HG03025 (cell line): ENCODE results near the gene SNED1.

Experiments
- ATAC-seq: cut with Tn5 transposase; IDR thresholded peaks from one replicate; pipeline ENCODE4 v1.9.1; 2021; ENCODE audit warnings: mild to moderate bottlenecking, moderate library complexity; ENCODE audit not compliant: unreplicated experiment, low FRiP score

The SNED1 gene

GRCh38 chr2:241041589-241042158 lies 43.3 kb downstream of the SNED1 start:
- peak; percentile 41 for ATAC-seq

GRCh38 chr2:241043581-241043980 lies 45.2 kb downstream of the SNED1 start:
- ATAC-seq, result no peak

- no peak for ATAC-seq
Observed at GRCh38 chr2:241047253-241048010, 49.0 kb downstream of the SNED1 start.

GRCh38 chr2:241048149-241048948 lies 49.9 kb downstream of the SNED1 start:
- ATAC-seq, result no peak

GRCh38 chr2:241048949-241049343 lies 50.5 kb downstream of the SNED1 start:
- ATAC-seq, result no peak

GRCh38 chr2:241049739-241050623 lies 51.6 kb downstream of the SNED1 start:
- no peak for ATAC-seq

GRCh38 chr2:241050624-241051577 lies 52.5 kb downstream of the SNED1 start:
- ATAC-seq, result no peak

- no peak for ATAC-seq
Observed at GRCh38 chr2:241051578-241052487, 53.4 kb downstream of the SNED1 start.

GRCh38 chr2:241052677-241053360 lies 54.4 kb downstream of the SNED1 start:
- no peak for ATAC-seq

GRCh38 chr2:241053576-241054251 lies 55.3 kb downstream of the SNED1 start:
- no peak for ATAC-seq

- no peak for ATAC-seq
Observed at GRCh38 chr2:241061275-241061674, 62.9 kb downstream of the SNED1 start.

- no peak for ATAC-seq
Observed at GRCh38 chr2:241062389-241063092, 64.1 kb downstream of the SNED1 start.

GRCh38 chr2:241063093-241063551 lies 64.7 kb downstream of the SNED1 start:
- no peak for ATAC-seq

GRCh38 chr2:241063587-241063986 lies 65.2 kb downstream of the SNED1 start:
- no peak for ATAC-seq

GRCh38 chr2:241064008-241064801 lies 65.8 kb downstream of the SNED1 start:
- ATAC-seq, result no peak
